HG03565 (cell line): Measurements from ENCODE around the gene FGFRL1.
A peak's percentile ranks its signal among the peaks of the same experiment; 100 is the strongest.

Experiments used
- ATAC-seq: cut with Tn5 transposase; IDR thresholded peaks from one replicate; pipeline ENCODE4 v1.9.1; 2021; ENCODE audit warnings: mild to moderate bottlenecking, moderate library complexity; ENCODE audit not compliant: unreplicated experiment

FGFRL1 gene

GRCh38 chr4:1011022-1011665 is at the start of gene FGFRL1:
FGFRL1 (plus strand) TSS chr4:1011626; CDS start chr4:1012486, 860 bp downstream.
- peak; percentile 24 for ATAC-seq

GRCh38 chr4:962231-963208 is 48.9 kb upstream of the FGFRL1 start:
- no peak for ATAC-seq

DNA sequence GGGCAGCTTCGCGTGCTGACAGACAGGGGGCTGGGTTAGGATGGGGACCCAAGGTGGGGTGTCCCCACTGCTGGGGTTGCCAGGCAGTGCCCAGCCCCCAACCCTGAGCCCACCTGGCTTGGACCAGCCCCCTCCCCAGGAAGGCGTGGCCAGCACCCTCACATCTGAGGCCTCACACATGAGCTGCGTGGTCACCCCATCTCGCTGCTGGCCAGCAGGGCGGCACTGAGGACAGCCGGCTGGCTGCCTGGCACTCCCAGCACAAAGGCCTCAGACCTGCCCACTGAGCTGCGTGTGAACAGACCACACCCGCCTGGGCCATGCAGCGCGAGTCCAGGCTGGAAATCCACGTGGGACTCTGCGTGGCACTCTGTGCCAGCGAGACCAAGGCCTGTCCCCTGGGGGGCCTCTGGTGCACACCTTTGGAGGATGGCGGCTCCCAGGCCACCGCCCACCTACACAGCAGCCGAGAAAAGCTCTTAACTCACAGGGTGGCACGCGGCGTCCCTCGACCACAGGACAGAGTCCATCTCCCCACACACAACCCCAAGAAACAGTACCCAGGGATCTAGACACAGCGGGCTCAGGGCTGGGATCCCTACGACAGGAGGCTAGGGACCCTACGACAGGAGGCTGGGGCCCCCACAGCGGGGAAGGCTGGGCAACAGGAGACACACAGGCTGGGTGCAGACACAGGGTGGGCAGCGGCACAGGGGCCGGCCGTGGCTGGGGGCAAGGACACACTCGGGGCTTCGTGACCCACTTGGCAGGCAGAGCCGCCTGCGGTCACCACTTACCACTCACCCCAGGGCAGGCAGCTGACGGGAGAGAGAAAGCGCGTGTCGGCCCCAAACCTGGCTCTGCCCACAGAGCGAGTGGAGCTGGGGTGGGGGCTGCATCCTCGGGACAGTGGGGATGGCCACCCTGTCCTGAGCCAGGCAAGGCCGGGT is 47.9 kb upstream of the FGFRL1 start:
- ATAC-seq: no peak

GRCh38 chr4:964346-965025 is 46.9 kb upstream of the FGFRL1 start:
- ATAC-seq: no peak

GRCh38 chr4:965048-965765 is 46.2 kb upstream of the FGFRL1 start:
- no peak for ATAC-seq

DNA sequence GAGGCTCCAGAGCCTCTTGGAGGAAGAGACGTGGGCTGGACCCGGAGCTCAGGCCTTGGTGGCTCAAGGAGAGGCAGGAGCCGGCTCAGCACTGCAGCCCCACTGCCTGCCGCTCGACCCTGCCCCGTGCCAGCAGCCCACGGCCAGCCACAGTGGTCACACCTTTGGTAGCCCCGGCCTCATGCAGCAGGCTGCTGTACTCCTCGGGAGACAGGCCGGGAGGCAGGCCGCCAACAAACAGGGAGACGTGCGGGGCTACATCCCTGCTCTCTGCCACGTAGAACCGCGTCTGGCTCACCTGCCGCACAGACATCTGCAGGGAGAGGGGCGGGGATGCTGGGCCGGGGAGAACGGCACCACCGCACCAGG is 45.7 kb upstream of the FGFRL1 start:
- no peak for ATAC-seq

DNA sequence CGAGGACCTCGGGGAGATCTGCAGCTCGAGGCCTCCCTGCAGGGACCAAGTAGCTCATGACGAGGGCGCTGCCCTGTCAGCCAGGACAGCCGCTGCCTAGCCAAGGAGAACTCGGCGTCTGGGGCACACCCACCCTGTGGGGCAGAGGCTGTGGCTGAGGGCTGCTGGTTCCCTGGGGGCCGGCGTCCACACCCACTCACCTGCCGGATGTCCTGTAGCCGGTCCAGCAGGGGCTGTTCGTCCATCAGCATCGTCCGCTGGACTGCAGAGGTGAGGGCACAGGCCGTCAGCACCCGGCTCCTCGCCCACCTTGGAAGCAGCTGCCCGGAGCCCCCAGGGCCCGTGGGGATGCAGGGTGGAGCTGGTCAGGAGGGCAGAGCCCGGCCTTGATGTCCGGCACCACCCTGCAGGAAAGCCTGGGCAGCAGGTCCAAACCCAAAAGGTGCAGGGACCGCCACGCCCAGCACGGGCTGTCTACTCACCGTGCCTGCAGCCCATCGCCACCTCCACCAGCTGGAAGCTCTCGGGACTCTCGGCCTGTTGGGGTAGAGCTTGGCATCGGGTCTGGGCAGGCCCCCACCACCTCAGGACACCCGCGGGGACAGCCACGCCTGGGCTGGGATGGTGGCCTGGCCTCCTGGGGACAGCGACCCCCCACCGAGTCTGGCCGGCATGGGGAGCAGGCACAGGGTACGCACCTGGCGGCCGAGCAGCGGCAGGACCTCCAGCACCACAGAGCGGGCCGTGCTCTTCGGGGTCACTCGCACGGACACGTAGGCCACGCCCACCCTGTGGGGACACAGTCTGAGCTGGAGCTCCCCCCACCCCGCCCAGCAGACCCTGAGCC is 44.9 kb upstream of the FGFRL1 start:
- no peak for ATAC-seq

- no peak for ATAC-seq
Observed at GRCh38 chr4:967113-968104, 44.0 kb upstream of the FGFRL1 start.

DNA sequence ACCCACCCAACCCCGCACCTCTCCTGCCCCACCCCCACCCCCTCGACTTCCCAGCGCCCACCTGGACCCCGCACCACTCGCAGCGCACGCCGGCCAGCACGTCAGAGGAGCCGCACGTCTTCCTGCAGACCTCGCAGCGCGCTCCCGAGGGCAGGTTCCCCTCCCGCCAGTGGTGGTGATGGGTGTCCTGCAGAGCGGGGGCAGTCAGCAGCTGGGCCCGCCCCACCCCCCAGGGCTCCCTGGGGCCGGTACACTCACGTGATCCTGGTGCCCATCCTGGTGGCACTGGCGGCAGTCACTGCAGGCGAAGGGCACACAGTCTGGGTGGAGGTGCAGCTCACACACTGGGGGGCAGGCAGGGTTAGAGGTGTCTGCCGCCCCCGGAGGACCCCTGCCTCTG is 43.2 kb upstream of the FGFRL1 start:
- no peak for ATAC-seq

- ATAC-seq: no peak
Observed at GRCh38 chr4:968621-969394, 42.6 kb upstream of the FGFRL1 start.

DNA sequence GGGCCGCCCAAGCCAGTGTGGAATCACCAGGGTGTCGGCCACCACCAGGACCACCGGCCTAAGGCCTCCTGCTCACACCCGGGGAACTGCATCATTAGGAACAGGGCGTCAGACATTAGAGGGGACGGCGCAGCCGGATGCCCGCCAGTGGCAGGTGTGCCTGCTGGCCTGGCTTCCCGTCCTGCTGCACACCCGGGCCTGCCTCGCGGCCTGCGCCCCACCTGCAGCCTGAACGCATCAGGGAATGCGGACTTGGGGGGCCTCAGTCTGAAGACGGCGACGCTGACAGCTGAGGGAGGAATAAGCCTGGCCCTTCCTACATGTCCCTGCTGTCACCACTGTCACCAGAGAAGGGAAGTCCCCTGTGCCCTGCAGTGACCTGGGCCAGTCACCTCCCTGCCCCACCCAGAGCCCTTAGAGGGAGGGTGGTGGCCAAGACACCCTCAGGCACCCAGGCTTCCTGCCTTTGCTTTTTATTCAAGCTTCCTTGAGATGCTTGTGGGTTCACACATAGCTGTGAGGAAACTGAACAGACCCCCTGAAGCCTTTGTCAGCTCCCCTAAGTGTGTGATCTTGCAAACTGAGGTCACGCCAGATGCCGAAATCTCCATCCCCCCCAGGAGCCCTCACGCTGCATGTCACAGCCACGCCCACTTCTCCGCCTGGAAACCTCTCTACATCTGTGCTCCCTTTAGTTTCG is 41.2 kb upstream of the FGFRL1 start:
- no peak for ATAC-seq

DNA sequence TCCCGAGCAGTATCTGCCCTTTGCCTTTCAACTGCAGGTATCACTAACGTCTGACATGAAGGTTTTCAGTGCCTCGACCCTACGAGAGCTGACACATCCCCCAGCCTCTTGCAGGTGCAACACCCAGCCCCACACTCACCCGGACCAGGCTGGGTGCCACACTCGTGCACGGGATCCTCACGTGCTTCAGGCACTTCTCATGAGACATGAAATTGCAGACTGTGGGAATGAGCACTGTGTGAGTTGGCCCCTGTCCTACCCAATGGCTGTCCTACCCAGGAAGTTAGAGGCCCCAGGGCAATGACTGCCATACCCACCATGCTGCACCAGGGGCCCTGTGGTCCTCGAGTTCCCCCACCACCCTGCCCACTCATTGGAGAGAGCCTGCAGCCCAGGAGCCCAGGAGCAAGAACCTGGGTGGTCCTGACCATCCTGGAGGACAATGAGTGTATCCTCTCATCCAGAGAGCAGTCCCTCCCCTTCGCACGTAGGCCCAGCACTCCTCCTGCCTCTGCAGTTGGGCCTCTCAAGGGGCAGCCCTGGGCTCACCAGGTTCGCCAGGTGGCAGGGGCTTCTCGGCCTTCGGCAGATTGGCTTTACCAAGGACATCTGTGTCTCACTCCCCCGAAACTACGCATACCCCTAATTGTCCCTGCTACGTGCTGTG is 40.4 kb upstream of the FGFRL1 start:
- no peak for ATAC-seq

DNA sequence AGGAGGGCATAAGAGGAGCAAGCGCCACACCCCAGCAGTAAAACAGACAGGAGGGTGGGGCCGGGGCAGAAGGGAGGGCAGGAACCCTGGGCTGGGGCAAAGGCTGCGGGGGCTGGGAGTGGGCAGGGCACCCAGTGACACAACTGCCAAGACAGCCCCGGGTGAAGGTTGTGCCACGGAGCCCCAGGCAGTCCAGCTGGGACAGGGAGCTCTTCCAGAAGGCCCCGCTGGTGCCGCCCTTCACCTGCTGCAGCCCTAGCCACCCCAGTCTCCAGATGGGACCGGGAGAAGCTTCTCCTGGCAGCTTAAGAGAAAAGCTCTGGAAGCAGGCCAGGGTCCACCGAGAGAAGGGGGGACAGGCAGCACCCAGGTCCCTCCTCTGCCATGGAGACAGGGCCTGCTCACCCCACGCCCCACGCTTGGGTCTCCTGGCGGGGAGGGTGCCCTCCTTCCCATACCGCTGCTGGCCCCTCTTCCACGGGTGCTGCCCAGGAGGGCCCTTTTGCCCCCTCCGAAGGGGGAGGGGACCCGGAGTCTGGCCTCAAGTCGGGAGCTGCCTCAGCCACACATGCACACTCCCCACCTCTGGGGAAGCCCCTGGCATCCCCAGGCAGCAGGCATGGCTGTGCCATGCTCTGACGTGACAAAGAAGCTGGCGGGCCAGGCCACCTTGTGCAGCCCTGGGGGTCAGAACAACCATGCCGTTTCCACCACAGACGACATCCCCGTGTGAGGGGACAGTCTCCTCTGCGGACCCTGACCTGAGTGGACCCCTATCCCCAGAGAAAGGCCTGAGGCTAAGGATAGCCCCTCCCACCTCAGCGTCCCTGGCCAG is 39.5 kb upstream of the FGFRL1 start:
- ATAC-seq: no peak

GRCh38 chr4:972651-973424 is 38.6 kb upstream of the FGFRL1 start:
- no peak for ATAC-seq
